GM10266 (cell line): ENCODE data around the gene TERB1.

ENCODE experiments used
- DNase-seq: peaks from one replicate; pipeline ENCODE4 v3.0.0; 2012; ENCODE audit errors: extremely low spot score
- CTCF ChIP-seq: IDR thresholded peaks from 2 replicates; pipeline ENCODE4 v1.5.1; 2012; ENCODE audit warnings: mild to moderate bottlenecking, low read depth; ENCODE audit not compliant: control insufficient read depth, insufficient read depth; ENCODE audit errors: missing control alignments

Gene TERB1

GRCh38 chr16:66846831-66847230 lies 45.4 kb upstream of the TERB1 start:
- no peak for DNase-seq

GRCh38 chr16:66846266-66846665 lies 44.9 kb upstream of the TERB1 start:
- TF ChIP-seq CTCF = no peak
- no peak for DNase-seq

More at GRCh38 chr16:66846831-66847230, 45.4 kb upstream of the TERB1 start:
- no peak for TF ChIP-seq CTCF

GRCh38 chr16:66845791-66846221 lies 44.4 kb upstream of the TERB1 start:
- no peak for DNase-seq

GRCh38 chr16:66845080-66845410 lies 43.7 kb upstream of the TERB1 start:
- DNase-seq = no peak
- no peak for TF ChIP-seq CTCF

More at GRCh38 chr16:66845791-66846221, 44.4 kb upstream of the TERB1 start:
- no peak for TF ChIP-seq CTCF

GRCh38 chr16:66844342-66845079 lies 43.1 kb upstream of the TERB1 start, which contains the start of gene CA7:
Gene CA7 (plus strand): TSS chr16:66844414. CDS start chr16:66844488, 74 bp downstream.
- TF ChIP-seq CTCF = no peak
- peak; percentile 27 for DNase-seq

GRCh38 chr16:66844009-66844341 lies 42.6 kb upstream of the TERB1 start:
- TF ChIP-seq CTCF = no peak
- no peak for DNase-seq

GRCh38 chr16:66843191-66843590 lies 41.8 kb upstream of the TERB1 start:
- TF ChIP-seq CTCF = no peak
- peak; percentile 29 for DNase-seq
